Measurements from ENCODE around the gene SSC4D. TPM values are rescaled to one million over a fixed set of nuclear protein-coding genes. Genes with fewer than 3 reads are reported as not detected.
"Not testable (repeated sequence)": the region's sequence is repeated elsewhere in the genome, so short reads cannot be mapped to it uniquely, and the experiment has no call there.

Gene SSC4D
- total RNA-seq, 4 donors from 2014 or later: 0.42 to 0.95 TPM; not detected in 2

GRCh38 chr7:76407718-76408117, 1.8 kb downstream of the SSC4D start:
- no peak overlapping the region for H3K27ac ChIP-seq
- no peaks in the 10 kb centered on the region for H3K9me3 ChIP-seq
- DNase-seq (ENCODE audit: low spot score in 2 of 2): no peak
- H3K36me3 ChIP-seq: no peaks in the 10 kb centered on the region
- no peak overlapping the region for H3K4me3 ChIP-seq
- WGBS: 93% methylated on average over 4 of the region's 4 CpGs
- TF ChIP-seq CTCF (IDR thresholded peaks at IDR 0.05) (no peak), POLR2AphosphoS5 (IDR thresholded peaks at IDR 0.05) (no peak), EP300 (IDR thresholded peaks at IDR 0.05) (no peak), POLR2A (IDR thresholded peaks at IDR 0.05) (no peak)
- H3K27me3 ChIP-seq: no peaks in the 10 kb centered on the region
- no peaks in the 10 kb centered on the region for H3K4me1 ChIP-seq

- WGBS: 84% methylated on average over 9 of the region's 9 CpGs
- Histone ChIP-seq H3K4me1 (no peaks in the 10 kb centered on the region), H3K27me3 (no peaks in the 10 kb centered on the region), H3K27ac (no peak overlapping the region), H3K4me3 (no peak overlapping the region), H3K9me3 (no peaks in the 10 kb centered on the region), H3K36me3 (no peaks in the 10 kb centered on the region)
- TF ChIP-seq POLR2A (IDR thresholded peaks at IDR 0.05): no peak
- no peak for TF ChIP-seq CTCF (IDR thresholded peaks at IDR 0.05)
- TF ChIP-seq EP300 (IDR thresholded peaks at IDR 0.05): no peak
- no peak for TF ChIP-seq POLR2AphosphoS5 (IDR thresholded peaks at IDR 0.05)
- DNase-seq (ENCODE audit: low spot score in 2 of 2): no peak
Observed at GRCh38 chr7:76405738-76406137, 3.8 kb downstream of the SSC4D start.

GRCh38 chr7:76403780-76404494, 5.6 kb downstream of the SSC4D start:
- TF ChIP-seq CTCF (IDR thresholded peaks at IDR 0.05): no peak
- Histone ChIP-seq H3K27ac (no peak overlapping the region), H3K4me1 (no peaks in the 10 kb centered on the region), H3K36me3 (no peaks in the 10 kb centered on the region), H3K9me3 (no peaks in the 10 kb centered on the region), H3K27me3 (no peaks in the 10 kb centered on the region), H3K4me3 (no peak overlapping the region)
- 88% methylated on average over 10 of the region's 10 CpGs for WGBS
- no peak for DNase-seq (ENCODE audit: low spot score in 2 of 2)

GRCh38 chr7:76403097-76403496, 6.4 kb downstream of the SSC4D start:
- H3K27ac ChIP-seq; DNase-seq (ENCODE audit: low spot score in 2 of 2); H3K4me1 ChIP-seq; H3K36me3 ChIP-seq; H3K9me3 ChIP-seq; H3K27me3 ChIP-seq; H3K4me3 ChIP-seq: not testable (repeated sequence)
- WGBS: 72% methylated on average over 8 of the region's 8 CpGs

- Histone ChIP-seq H3K36me3 (no peaks in the 10 kb centered on the region), H3K9me3 (no peaks in the 10 kb centered on the region), H3K27ac (no peak overlapping the region), H3K4me1 (peaks cover 12% of the 10 kb centered on the region), H3K27me3 (no peaks in the 10 kb centered on the region), H3K4me3 (no peak overlapping the region)
- 97% methylated on average over 20 of the region's 23 CpGs for WGBS
- no peak for DNase-seq (ENCODE audit: low spot score in 2 of 2)
- TF ChIP-seq EP300 (IDR thresholded peaks at IDR 0.05) (no peak), CTCF (IDR thresholded peaks at IDR 0.05) (no peak), POLR2A (IDR thresholded peaks at IDR 0.05) (no peak), POLR2AphosphoS5 (IDR thresholded peaks at IDR 0.05) (no peak)
Observed at GRCh38 chr7:76400248-76400647, 9.2 kb downstream of the SSC4D start.

Data from suprapubic skin (tissue), 4 donors.